Endothelial cell of umbilical vein (primary cell): ENCODE results near the gene C11orf68. TPM values are rescaled to one million over a fixed set of nuclear protein-coding genes. Genes with fewer than 3 reads are reported as not detected.

Source experiments
- BruUV-seq: library from RNA; stranded (reverse); fragments of 400-500 nt; replicated peaks from 2 replicates; lab custom pipeline; 2021; lab: Mats Ljungman, UMichigan
- CTCF ChIA-PET: fragments of 300-600, 350-600 bp; sonication (Branson Sonifier 250); formaldehyde crosslinking; loops from one replicate; lab custom pipeline; 2021; ENCODE audit warnings: antibody characterized with exemption, inconsistent platforms; lab: Charles Lee
- POLR2A ChIA-PET: fragments of 300-600, 350-600 bp; sonication (Branson Sonifier 250); formaldehyde crosslinking; loops from one replicate; lab custom pipeline; 2021; ENCODE audit warnings: antibody characterized with exemption, inconsistent platforms; lab: Charles Lee
- DNase-seq: peaks from one replicate; pipeline ENCODE4 v3.0.0-alpha.2; 2011; ENCODE audit warnings: low read depth, low spot score
- FAIRE-seq: peaks from 2 replicates; lab custom pipeline; 2011; peaks lifted over from hg19 to GRCh38; lab: Jason Lieb, UNC
- H2AFZ ChIP-seq: 2 replicates; pipeline ENCODE4 v1.6.0; 2012; ENCODE audit warnings: low read depth, low read length, control low read depth, inconsistent platforms
- H3K27ac ChIP-seq: 2 replicates; pipeline ENCODE4 v1.5.1; 2011; ENCODE audit warnings: low read depth, mild to moderate bottlenecking, control low read depth, low read length, moderate library complexity; ENCODE audit not compliant: insufficient read depth
- H3K27me3 ChIP-seq, 2 experiments: 2 replicates each; pipeline versions ENCODE4 v1.6.0 to v1.6.1; 2011; ENCODE audit warnings: low read length in 2 of 2, mixed read lengths in 1 of 2; ENCODE audit not compliant: control insufficient read depth in 2 of 2, insufficient read depth in 2 of 2
- H3K36me3 ChIP-seq, 2 experiments: 2 replicates in 1 of 2; 3 replicates in 1 of 2; pipeline ENCODE4 v1.5.1; 2011; ENCODE audit warnings: low read length in 2 of 2, mild to moderate bottlenecking in 1 of 2, moderate library complexity in 1 of 2; ENCODE audit not compliant: control insufficient read depth in 2 of 2, insufficient read depth in 2 of 2; ENCODE audit errors: extremely low read depth in 1 of 2
- H3K4me1 ChIP-seq: 3 replicates; pipeline ENCODE4 v1.5.1; 2011; ENCODE audit warnings: mild to moderate bottlenecking, low read length; ENCODE audit not compliant: control insufficient read depth, insufficient read depth; ENCODE audit errors: extremely low read depth
- H3K4me2 ChIP-seq: 2 replicates; pipeline ENCODE4 v1.6.1; 2011; ENCODE audit warnings: low read length, control low read depth, mixed read lengths; ENCODE audit not compliant: insufficient read depth
- H3K4me3 ChIP-seq, 3 experiments: fragments of 200-600 bp in 1 of 3; sonication (generic), shearing (Covaris generic) in 1 of 3; replicated peaks in 1 of 3; 2 replicates each; pipeline ENCODE4 v1.5.1; 2011 to 2016; ENCODE audit warnings: control low read depth in 3 of 3, low read length in 3 of 3, mild to moderate bottlenecking in 2 of 3, inconsistent platforms in 1 of 3, low read depth in 1 of 3, moderate library complexity in 1 of 3; ENCODE audit not compliant: insufficient read depth in 1 of 3
- H3K79me2 ChIP-seq: 2 replicates; pipeline ENCODE4 v1.6.0; 2012; ENCODE audit warnings: low read length, inconsistent platforms; ENCODE audit not compliant: control insufficient read depth, insufficient read depth
- H3K9ac ChIP-seq: replicated peaks from 2 replicates; pipeline ENCODE3; 2011; ENCODE audit warnings: low read length, control low read depth; ENCODE audit not compliant: insufficient read depth; ENCODE audit errors: extremely low read depth
- H3K9me1 ChIP-seq: replicated peaks from 3 replicates; pipeline ENCODE4 v1.6.0; 2011; ENCODE audit warnings: mild to moderate bottlenecking, low read length; ENCODE audit not compliant: control insufficient read depth, insufficient read depth; ENCODE audit errors: extremely low read depth
- H3K9me3 ChIP-seq: replicated peaks from 2 replicates; pipeline ENCODE4 v1.5.1; 2012; ENCODE audit warnings: low read length, inconsistent platforms; ENCODE audit not compliant: control insufficient read depth, insufficient read depth
- H4K20me1 ChIP-seq: replicated peaks from 2 replicates; pipeline ENCODE3; 2011; ENCODE audit warnings: mild to moderate bottlenecking, low read length; ENCODE audit not compliant: control insufficient read depth, insufficient read depth; ENCODE audit errors: extremely low read depth
- EZH2 ChIP-seq: IDR thresholded peaks from 2 replicates; pipeline ENCODE4 v1.6.1; 2012; ENCODE audit warnings: borderline replicate concordance, low read depth, mild to moderate bottlenecking, moderate library complexity, low read length, inconsistent platforms; ENCODE audit not compliant: severe bottlenecking
- FOS ChIP-seq: IDR thresholded peaks from 2 replicates; pipeline ENCODE4 v1.6.1; 2011; ENCODE audit warnings: mild to moderate bottlenecking, low read length, moderate library complexity, borderline replicate concordance; ENCODE audit not compliant: insufficient read depth
- GATA2 ChIP-seq: IDR thresholded peaks from 2 replicates; pipeline ENCODE4 v1.7.0; 2011; ENCODE audit warnings: low read depth, mild to moderate bottlenecking, moderate library complexity, mixed read lengths, low read length; ENCODE audit not compliant: insufficient read length, insufficient read depth
- JUN ChIP-seq: IDR thresholded peaks from 2 replicates; pipeline ENCODE4 v1.6.1; 2011; ENCODE audit warnings: borderline replicate concordance, low read depth; ENCODE audit not compliant: insufficient read length, insufficient read depth
- POLR2A ChIP-seq: IDR thresholded peaks from 2 replicates; pipeline ENCODE4 v1.6.1; 2012; ENCODE audit warnings: low read depth, mild to moderate bottlenecking, control low read depth, low read length
- POLR2AphosphoS5 ChIP-seq: IDR thresholded peaks from 2 replicates; pipeline ENCODE4 v1.6.1; 2012; ENCODE audit warnings: low read depth, mild to moderate bottlenecking, control low read depth, low read length, moderate library complexity; ENCODE audit not compliant: insufficient read depth
- dilution Hi-C: fragments of 300-500 bp; cut with MboI; formaldehyde crosslinking; loops from one replicate; pipeline ENCODE4 v1.15.0; 2019; ENCODE audit warnings: low sequenced_read_pairs; ENCODE audit not compliant: extremely low pct_ligation_motif_present
- intact Hi-C: fragments of 100-400 bp; cut with micrococcal nuclease; formaldehyde crosslinking; loops from one replicate; pipeline ENCODE4 v1.10.0; 2022
- polyA plus RNA-seq, 4 experiments: library from polyadenylated mRNA; depleted of rRNA in 3 of 4; stranded (reverse) in 3 of 4; unstranded in 1 of 4; fragments of >200 nt; gene quantifications; 2 replicates each; pipeline versions ENCODE4 v1.2.1 to v1.2.3, GENCODE V29; 2011 to 2012; ENCODE audit warnings: missing spikeins in 1 of 4
- total RNA-seq: library from RNA; stranded (reverse); gene quantifications from 2 replicates; pipeline ENCODE4 v1.2.3, GENCODE V29; 2021
- TF ChIP-seq, protein P1 (sequence below): IDR thresholded peaks from 2 replicates; pipeline ENCODE4 v1.6.1; 2011; ENCODE audit not compliant: insufficient read depth, insufficient read length

The C11orf68 gene
- total and polyA plus RNA-seq, 2 donors (not counting 3 experiments of a cell fraction or from before 2014, with no cell fraction given) = 35.6 to 66.5 TPM

- dilution Hi-C loops (no loop called here), intact Hi-C loops (loop anchor here (1.0 kb wide), 4 partner anchors 41 to 102 kb away; partner anchors contain the start of genes BANF1, C11orf68, CCDC85B and DRAP1)
- Histone ChIP-seq H2AFZ (peak within 1 kb of the TSS; percentile 79), H3K9me3 (no peaks in the 10 kb centered on the region), H3K36me3 (peaks cover 6 to 24% of the 10 kb centered on the region in 2 experiments), H3K79me2 (peaks cover 28% of the 10 kb centered on the region), H3K4me1 (peaks cover 11% of the 10 kb centered on the region), H3K27ac (peak within 1 kb of the TSS; percentile 78), H3K27me3 (no peaks in the 10 kb centered on the region), H3K9me1 (no peaks in the 10 kb centered on the region), H3K4me3 (peak within 1 kb of the TSS; percentile 79 to 98 (median 90)), H3K9ac (peak within 1 kb of the TSS; percentile 91), H4K20me1 (no peaks in the 10 kb centered on the region), H3K4me2 (peak within 1 kb of the TSS; percentile 96)
- POLR2A ChIA-PET = interaction anchor here (1.4 kb wide), 1 partner anchor 71 kb away, joined by 3 read pairs; the partner anchor contains the start of gene CCDC85B
- DNase-seq (peak; percentile 99), FAIRE-seq (peak; percentile 99)
- TF ChIP-seq POLR2AphosphoS5 (peak; percentile 97), POLR2A (peak; percentile 98), JUN (no peak), FOS (no peak), EZH2 (no peak), GATA2 (no peak)
- TF ChIP-seq, protein P1, sequence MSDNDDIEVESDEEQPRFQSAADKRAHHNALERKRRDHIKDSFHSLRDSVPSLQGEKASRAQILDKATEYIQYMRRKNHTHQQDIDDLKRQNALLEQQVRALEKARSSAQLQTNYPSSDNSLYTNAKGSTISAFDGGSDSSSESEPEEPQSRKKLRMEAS = peak; percentile 66
- CTCF ChIA-PET = interaction anchor here (1.1 to 2.2 kb wide), 3 partner anchors 10 to 77 kb away, joined by 3 to 8 read pairs (median 6); partner anchors contain the start of gene FIBP
- TSS peak; percentile 96 for BruUV-seq
These were observed 42.6 kb upstream of the C11orf68 start, which contains the start of gene SART1 for GRCh38 chr11:65961267-65962140. TSS of gene SART1 (plus strand) at chr11:65961734. CDS start at chr11:65961781, 47 bp downstream.
